Right atrium auricular region (tissue), 2 donors: Measurements from ENCODE around the gene FAM13C. TPM values are rescaled to one million over a fixed set of nuclear protein-coding genes. Genes with fewer than 3 reads are reported as not detected.

ENCODE experiments used
- DNase-seq: peaks from one replicate; pipeline ENCODE4 v3.0.0-alpha.2; 2019; ENCODE audit warnings: low spot score
- H3K27ac ChIP-seq, 2 donors: fragments of 200-600 bp; sonication (generic); 1 replicate in 1 of 2; 2 replicates in 1 of 2; pipeline ENCODE4 v1.5.1; 2016 to 2019
- H3K27me3 ChIP-seq, 2 donors: fragments of 200-600 bp; sonication (generic); one replicate each; pipeline versions ENCODE4 v1.5.1 to v1.6.0; 2017 to 2019
- H3K36me3 ChIP-seq: fragments of 200-600 bp; sonication (generic); one replicate; pipeline ENCODE4 v1.5.1; 2016
- H3K4me1 ChIP-seq, 2 donors: fragments of 200-600 bp; sonication (generic); one replicate each; pipeline versions ENCODE4 v1.5.1 to v1.6.0; 2017 to 2019
- H3K4me3 ChIP-seq, 2 donors: fragments of 200-600 bp; sonication (generic); 1 replicate in 1 of 2; 2 replicates in 1 of 2; pipeline ENCODE4 v1.5.1; 2017 to 2019; ENCODE audit warnings: mild to moderate bottlenecking in 1 of 2, moderate library complexity in 1 of 2
- H3K9me3 ChIP-seq, 2 donors: fragments of 200-600 bp; sonication (generic); one replicate each; pipeline ENCODE4 v1.5.1; 2019
- total RNA-seq, 2 donors: library from RNA; depleted of rRNA; stranded (reverse); fragments of >200 nt; gene quantifications; one replicate each; pipeline ENCODE4 v1.1.0, GENCODE V29; 2016
- TF ChIP-seq, protein P1 (sequence below), 2 donors: fragments of 200-600 bp; sonication (generic); IDR thresholded peaks; one replicate each; pipeline ENCODE4 v1.5.1; 2019; ENCODE audit warnings: antibody characterized with exemption in 2 of 2

FAM13C gene
- total RNA-seq, 2 donors from 2014 or later: 3.8 to 4.4 TPM

DNA sequence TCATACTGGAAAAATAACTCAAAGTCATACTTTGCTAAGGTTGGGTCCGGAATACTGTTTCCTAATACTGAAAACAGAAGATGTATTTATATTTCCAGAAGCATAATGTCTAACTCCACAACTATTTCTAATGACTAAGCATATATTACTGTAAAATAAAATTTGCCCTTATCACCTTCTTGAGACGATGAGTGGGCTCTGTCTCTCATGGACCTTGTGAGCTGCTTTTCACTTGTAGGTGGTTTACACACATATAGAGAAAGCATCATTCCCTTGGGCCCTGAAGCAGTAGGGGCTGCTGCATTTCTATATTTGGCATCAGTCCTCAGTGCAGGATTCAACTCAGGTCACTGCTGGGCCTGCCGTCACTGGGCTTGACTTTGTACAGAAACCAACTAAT, 10.7 kb upstream of the FAM13C start:
- Histone ChIP-seq H3K4me1 (peaks cover 0 to 5% of the 10 kb centered on the region in 2 donors), H3K36me3 (no peaks in the 10 kb centered on the region), H3K4me3 (no peak overlapping the region), H3K9me3 (no peaks in the 10 kb centered on the region), H3K27ac (peak overlapping the region in 1 of 2 donors; percentile 30), H3K27me3 (no peaks in the 10 kb centered on the region)
- no peak for DNase-seq
- TF ChIP-seq, protein P1, sequence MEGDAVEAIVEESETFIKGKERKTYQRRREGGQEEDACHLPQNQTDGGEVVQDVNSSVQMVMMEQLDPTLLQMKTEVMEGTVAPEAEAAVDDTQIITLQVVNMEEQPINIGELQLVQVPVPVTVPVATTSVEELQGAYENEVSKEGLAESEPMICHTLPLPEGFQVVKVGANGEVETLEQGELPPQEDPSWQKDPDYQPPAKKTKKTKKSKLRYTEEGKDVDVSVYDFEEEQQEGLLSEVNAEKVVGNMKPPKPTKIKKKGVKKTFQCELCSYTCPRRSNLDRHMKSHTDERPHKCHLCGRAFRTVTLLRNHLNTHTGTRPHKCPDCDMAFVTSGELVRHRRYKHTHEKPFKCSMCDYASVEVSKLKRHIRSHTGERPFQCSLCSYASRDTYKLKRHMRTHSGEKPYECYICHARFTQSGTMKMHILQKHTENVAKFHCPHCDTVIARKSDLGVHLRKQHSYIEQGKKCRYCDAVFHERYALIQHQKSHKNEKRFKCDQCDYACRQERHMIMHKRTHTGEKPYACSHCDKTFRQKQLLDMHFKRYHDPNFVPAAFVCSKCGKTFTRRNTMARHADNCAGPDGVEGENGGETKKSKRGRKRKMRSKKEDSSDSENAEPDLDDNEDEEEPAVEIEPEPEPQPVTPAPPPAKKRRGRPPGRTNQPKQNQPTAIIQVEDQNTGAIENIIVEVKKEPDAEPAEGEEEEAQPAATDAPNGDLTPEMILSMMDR (IDR thresholded peaks at IDR 0.05): no peak

DNA sequence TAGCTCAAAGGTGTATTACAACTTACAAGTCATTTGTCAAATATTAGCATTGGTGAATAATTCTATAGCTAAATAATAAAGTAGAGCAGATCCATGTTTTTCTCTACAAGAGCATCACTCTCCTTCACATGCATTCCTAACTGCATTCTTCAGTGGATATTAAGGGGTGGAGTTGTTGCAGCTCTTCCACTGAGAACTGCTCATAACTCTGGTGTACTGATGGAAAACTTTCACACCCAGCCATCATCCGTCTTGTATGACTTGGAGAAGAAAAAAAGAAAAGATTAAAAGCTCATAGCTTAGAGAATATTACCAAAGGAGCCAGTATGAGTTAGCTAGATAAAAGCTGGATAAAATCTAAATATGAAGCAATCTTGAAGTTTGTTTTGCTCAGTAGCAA, 10.2 kb upstream of the FAM13C start:
- Histone ChIP-seq H3K4me1 (peaks cover 0 to 5% of the 10 kb centered on the region in 2 donors), H3K9me3 (no peaks in the 10 kb centered on the region), H3K27ac (peak overlapping the region in 1 of 2 donors; percentile 30), H3K36me3 (no peaks in the 10 kb centered on the region), H3K4me3 (no peak overlapping the region), H3K27me3 (no peaks in the 10 kb centered on the region)
- TF ChIP-seq, protein P1 (IDR thresholded peaks at IDR 0.05): no peak
- no peak for DNase-seq

DNA sequence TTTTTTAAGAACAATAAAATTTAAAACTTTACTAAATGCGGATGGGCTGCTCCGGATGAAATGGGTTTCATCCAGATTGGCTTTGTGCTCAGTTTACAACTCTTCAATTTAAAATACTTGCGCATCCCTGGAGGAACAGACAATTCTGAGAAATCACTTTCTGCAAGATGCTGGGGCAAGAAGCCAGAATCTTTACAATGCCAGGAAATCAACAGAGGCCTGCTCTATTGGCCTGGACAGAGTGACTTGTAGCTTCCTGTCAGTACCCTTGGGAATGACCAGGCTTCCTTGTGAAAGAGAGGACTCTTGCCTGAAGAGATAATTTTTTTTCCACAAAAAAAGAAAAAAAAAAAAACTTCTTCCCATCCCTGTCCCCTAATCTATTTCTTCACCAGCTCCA, 3.9 kb upstream of the FAM13C start:
- DNase-seq: no peak
- Histone ChIP-seq H3K27ac (peak overlapping the region in 1 of 2 donors; percentile 32), H3K4me3 (no peak overlapping the region), H3K27me3 (no peaks in the 10 kb centered on the region), H3K9me3 (no peaks in the 10 kb centered on the region), H3K36me3 (no peaks in the 10 kb centered on the region), H3K4me1 (peaks cover 0 to 14% of the 10 kb centered on the region in 2 donors)
- TF ChIP-seq, protein P1 (IDR thresholded peaks at IDR 0.05): no peak

DNA sequence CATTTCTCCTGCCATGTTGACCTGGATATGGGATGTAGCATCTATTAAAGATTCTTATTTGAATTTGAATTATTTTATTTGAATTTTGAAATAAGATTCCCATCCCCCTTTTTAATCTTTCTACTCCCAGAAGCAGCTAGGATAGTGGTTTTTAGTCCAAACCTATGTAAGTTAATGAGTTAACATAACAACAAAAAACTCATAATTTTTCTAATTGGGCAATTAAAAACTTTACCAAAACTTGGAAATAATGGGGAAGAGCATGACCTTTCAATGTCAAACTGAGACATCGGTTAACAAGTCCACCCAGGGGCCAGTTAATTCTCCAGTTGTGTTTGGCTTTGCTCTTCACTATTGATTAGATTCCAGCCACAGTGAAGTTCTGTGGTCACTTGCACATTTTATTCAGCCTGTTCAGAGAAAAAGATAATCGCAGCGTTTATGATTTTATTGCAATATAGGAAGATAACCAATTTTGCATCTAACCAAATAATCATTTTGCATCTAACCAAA, 1.2 kb upstream of the FAM13C start:
- peak overlapping the region in 1 of 2 donors; percentile 59 for H3K4me3 ChIP-seq
- H3K36me3 ChIP-seq: no peaks in the 10 kb centered on the region
- peak overlapping the region; percentile 71 to 75 for H3K27ac ChIP-seq
- H3K9me3 ChIP-seq: no peaks in the 10 kb centered on the region
- TF ChIP-seq, protein P1 (IDR thresholded peaks at IDR 0.05): no peak
- H3K4me1 ChIP-seq: peaks cover 0 to 20% of the 10 kb centered on the region in 2 donors
- no peaks in the 10 kb centered on the region for H3K27me3 ChIP-seq
- no peak for DNase-seq

DNA sequence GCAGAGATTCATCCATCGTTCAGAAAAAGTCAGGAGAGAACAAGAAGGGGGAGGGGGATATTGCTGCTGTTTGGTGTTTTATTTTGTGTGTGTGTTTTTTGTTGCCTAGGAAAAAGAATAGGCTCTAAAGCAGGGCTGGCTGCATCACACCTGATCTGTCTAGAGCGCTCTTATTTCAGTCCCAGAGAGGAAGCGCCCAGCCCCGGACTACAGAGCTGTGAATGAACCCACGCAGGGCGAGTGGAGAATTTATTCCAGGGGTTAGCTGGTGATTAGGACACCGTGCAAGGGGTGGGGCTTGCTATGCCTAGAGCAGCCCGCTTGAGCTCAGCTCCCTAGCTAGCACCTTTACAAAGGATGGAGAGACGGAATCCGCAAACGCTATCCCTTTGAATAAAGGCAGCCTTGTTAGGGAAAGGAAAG, 621 bp upstream of the FAM13C start:
- TF ChIP-seq, protein P1 (IDR thresholded peaks at IDR 0.05): no peak
- peak overlapping the region; percentile 51 to 59 for H3K4me3 ChIP-seq
- H3K9me3 ChIP-seq: no peaks in the 10 kb centered on the region
- peak; percentile 82 for DNase-seq
- peak overlapping the region; percentile 71 to 75 for H3K27ac ChIP-seq
- no peaks in the 10 kb centered on the region for H3K27me3 ChIP-seq
- peaks cover 0 to 20% of the 10 kb centered on the region in 2 donors for H3K4me1 ChIP-seq
- no peaks in the 10 kb centered on the region for H3K36me3 ChIP-seq

DNA sequence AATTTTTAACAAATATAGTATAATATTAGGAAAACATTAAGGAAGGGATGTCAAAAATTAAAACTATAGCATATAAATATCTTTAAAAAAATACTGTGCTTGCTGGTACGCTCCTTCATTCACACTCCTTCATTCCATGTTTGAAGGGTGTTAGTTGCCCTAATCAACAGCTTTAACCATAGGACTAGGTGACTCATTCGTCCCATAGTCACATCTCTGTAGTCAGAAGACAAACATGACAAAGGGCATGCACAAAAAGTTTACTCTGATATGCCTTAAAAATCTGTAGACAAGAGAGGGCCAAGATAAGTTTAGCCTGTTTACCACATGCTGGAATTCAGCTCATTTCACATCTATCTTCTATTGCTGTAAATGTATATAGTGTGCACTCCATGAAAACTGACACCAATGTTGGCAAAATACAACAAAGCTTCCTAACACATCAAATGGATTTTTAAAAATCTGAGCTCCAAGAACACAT, 646 bp downstream of the FAM13C start:
- TF ChIP-seq, protein P1 (IDR thresholded peaks at IDR 0.05): no peak
- Histone ChIP-seq H3K4me1 (peaks cover 0 to 20% of the 10 kb centered on the region in 2 donors), H3K27ac (peak overlapping the region; percentile 71 to 75), H3K36me3 (no peaks in the 10 kb centered on the region), H3K27me3 (no peaks in the 10 kb centered on the region), H3K9me3 (no peaks in the 10 kb centered on the region), H3K4me3 (peak overlapping the region; percentile 51 to 59)
- no peak for DNase-seq
